Neural progenitor cell (in vitro differentiated cells): ENCODE results near the gene SYT1.

ENCODE experiments used
- EZH2phosphoT487 ChIP-seq: fragments of 200-600 bp; sonication (generic); IDR thresholded peaks from 2 replicates; pipeline ENCODE4 v1.6.1; 2017; ENCODE audit warnings: antibody characterized with exemption
- TF ChIP-seq, protein P1 (sequence below): fragments of 200-600 bp; sonication (generic); IDR thresholded peaks from 2 replicates; pipeline ENCODE4 v1.5.1; 2017; ENCODE audit warnings: antibody characterized with exemption, mild to moderate bottlenecking

DNA sequence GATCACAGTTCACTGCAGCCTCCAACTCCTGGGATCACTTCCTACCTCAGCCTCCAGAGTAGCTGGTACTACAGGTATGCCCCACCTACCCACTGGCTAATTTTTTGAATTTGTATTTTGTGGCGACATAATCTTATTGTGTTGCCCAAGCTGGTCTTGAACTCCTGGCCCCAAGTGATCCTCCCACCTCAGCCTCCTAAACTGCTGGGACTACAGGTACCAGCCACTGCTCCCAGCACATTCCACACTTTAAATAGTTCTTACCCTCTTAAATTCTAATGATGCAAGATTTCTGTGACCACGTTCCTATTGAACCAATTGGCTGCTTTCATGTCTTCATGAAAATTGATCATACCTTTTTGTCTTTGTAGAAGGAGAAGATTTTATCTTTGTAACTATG lies 96.6 kb downstream of the SYT1 start:
- TF ChIP-seq EZH2phosphoT487: no peak
- TF ChIP-seq, protein P1, sequence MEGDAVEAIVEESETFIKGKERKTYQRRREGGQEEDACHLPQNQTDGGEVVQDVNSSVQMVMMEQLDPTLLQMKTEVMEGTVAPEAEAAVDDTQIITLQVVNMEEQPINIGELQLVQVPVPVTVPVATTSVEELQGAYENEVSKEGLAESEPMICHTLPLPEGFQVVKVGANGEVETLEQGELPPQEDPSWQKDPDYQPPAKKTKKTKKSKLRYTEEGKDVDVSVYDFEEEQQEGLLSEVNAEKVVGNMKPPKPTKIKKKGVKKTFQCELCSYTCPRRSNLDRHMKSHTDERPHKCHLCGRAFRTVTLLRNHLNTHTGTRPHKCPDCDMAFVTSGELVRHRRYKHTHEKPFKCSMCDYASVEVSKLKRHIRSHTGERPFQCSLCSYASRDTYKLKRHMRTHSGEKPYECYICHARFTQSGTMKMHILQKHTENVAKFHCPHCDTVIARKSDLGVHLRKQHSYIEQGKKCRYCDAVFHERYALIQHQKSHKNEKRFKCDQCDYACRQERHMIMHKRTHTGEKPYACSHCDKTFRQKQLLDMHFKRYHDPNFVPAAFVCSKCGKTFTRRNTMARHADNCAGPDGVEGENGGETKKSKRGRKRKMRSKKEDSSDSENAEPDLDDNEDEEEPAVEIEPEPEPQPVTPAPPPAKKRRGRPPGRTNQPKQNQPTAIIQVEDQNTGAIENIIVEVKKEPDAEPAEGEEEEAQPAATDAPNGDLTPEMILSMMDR: no peak
